ENCODE measurements around the gene C7orf57.
A peak's percentile ranks its signal among the peaks of the same experiment; 100 is the strongest.

The C7orf57 gene

DNA sequence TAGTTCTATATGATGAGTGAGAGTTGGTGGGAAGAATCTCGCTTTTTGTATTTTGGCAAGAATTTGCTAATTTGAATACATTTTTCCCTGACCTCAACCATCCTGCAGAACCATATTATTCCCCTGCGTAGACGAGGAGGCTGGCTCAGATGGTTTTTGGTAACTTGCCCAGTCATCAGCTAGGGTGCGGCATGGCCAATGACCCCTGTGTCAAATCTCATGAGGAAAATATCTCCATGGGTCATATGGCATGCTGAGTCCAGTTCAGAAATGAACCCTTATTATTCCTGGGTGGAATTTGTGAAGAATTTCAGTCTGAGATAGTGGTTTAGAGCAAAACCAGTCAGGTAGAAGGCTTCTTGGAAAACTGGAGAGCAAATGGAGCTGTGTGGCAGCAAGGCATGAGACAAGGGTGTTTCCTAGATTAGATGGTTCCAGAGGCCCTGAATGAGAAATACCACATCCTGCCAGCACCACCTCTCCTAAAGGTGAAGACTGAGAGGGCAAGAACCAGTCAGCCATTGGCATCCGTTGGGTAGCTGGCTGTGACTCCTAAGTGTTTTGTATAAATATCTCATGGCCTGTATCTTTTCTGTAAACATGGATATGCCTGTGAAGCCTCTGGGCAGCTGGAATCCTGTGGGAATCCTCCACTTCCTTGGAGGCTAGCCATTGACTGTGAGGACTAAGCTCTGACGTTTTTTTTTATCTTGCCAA lies 47.9 kb downstream of the C7orf57 start:
- CTCF ChIA-PET = interaction anchor here (0.8 to 2.0 kb wide), 3 partner anchors 19 to 91 kb away, joined by 3 to 7 read pairs (median 4); no protein-coding TSS in a partner anchor
- Mint-ChIP-seq H3K27ac (peak overlapping the region; percentile 79), H3K36me3 (peaks cover 8% of the 10 kb centered on the region), H3K4me1 (peaks cover 65% of the 10 kb centered on the region), H3K27me3 (no peaks in the 10 kb centered on the region), H3K9me3 (no peaks in the 10 kb centered on the region), H3K4me3 (peak overlapping the region; percentile 39)
- DNase-seq = peak; percentile 58

DNA sequence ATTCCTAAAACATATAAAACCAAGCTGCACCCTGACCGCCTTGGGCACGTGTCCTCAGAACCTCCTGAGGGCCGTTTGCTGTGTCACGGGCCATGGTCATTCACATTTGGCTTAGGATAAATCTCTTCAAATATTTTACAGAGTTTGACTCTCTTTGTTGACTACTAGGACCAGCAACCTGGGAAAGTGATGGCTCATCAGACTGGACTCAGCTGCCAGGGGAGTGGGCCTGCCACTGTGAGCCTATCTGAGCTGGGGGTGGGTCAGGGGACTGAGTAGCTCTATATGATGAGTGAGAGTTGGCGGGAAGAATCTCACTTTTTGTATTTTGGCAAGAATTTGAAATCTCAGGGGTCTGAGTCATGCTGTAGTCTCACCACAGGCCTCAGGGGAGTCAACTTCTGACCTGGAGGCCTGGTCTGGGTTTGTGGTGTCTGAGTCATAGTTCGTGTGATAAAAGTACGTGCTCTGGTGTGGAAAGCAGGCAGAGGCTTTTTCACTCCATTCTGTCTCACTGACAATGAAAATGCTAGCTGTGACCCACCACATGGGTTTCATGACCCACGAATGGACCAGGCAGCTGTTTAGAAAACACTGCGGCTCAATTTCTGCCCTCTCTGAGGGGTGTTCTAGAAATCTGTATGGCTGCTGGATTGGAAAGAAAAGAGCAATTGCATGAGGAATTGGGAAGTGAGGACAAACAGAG lies 49.5 kb downstream of the C7orf57 start:
- Mint-ChIP-seq H3K36me3 (peaks cover 11% of the 10 kb centered on the region), H3K4me1 (peaks cover 56% of the 10 kb centered on the region), H3K27me3 (no peaks in the 10 kb centered on the region), H3K4me3 (peak overlapping the region; percentile 42), H3K27ac (peak overlapping the region; percentile 97), H3K9me3 (no peaks in the 10 kb centered on the region)
- peak; percentile 71 for DNase-seq
- CTCF ChIA-PET = interaction anchor here (0.8 to 4.7 kb wide), 7 partner anchors 13 to 97 kb away, joined by 3 to 22 read pairs (median 5); no protein-coding TSS in a partner anchor

DNA sequence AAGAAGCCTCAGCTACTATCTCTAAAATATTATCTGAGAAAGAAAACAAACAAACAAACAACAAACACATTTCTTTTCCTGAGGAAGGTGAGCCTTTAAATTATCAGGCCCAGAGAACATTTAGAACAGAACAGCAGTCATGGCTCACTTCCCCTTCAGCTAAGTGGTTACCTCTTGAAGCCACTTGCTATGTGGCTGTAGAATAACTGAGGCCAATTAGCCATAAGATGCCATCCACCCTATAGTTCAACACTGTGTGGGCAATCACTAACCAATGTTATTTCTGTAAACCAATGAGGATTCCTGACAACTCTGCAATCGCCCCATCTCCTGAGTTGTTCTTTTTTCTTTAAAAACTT lies 50.1 kb downstream of the C7orf57 start:
- Mint-ChIP-seq H3K4me3 (peak overlapping the region; percentile 42), H3K27ac (peak overlapping the region; percentile 97), H3K36me3 (peaks cover 16% of the 10 kb centered on the region), H3K4me1 (peaks cover 59% of the 10 kb centered on the region), H3K27me3 (no peaks in the 10 kb centered on the region), H3K9me3 (no peaks in the 10 kb centered on the region)
- DNase-seq = no peak
- CTCF ChIA-PET = interaction anchor here (0.8 to 4.7 kb wide), 7 partner anchors 13 to 97 kb away, joined by 3 to 22 read pairs (median 5); no protein-coding TSS in a partner anchor

DNA sequence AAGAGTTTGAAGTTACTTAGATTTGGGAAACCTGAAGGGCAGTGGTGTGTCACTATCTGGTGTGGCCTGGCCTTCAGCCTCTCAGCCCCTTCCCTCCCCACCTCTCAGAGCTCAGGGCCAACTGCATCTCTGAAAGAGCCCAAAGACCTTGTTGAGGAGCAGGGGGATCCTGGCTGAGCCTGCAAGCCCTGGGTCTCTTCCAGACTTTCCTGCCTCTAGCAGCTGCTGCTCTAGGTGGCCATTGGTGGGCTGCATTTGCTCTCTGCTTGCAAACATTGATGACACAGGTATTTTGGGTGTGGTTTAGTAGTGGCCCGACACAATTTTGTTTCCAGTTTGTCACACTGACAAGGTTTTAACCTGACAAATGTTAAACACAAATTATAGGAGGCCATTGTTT lies 50.6 kb downstream of the C7orf57 start:
- Mint-ChIP-seq H3K9me3 (no peaks in the 10 kb centered on the region), H3K4me3 (no peak overlapping the region), H3K27ac (peak overlapping the region; percentile 97), H3K27me3 (no peaks in the 10 kb centered on the region), H3K36me3 (peaks cover 21% of the 10 kb centered on the region), H3K4me1 (peaks cover 64% of the 10 kb centered on the region)
- CTCF ChIA-PET = interaction anchor here (1.1 to 4.7 kb wide), 5 partner anchors 12 to 98 kb away, joined by 3 to 22 read pairs (median 5); no protein-coding TSS in a partner anchor
- DNase-seq = no peak

DNA sequence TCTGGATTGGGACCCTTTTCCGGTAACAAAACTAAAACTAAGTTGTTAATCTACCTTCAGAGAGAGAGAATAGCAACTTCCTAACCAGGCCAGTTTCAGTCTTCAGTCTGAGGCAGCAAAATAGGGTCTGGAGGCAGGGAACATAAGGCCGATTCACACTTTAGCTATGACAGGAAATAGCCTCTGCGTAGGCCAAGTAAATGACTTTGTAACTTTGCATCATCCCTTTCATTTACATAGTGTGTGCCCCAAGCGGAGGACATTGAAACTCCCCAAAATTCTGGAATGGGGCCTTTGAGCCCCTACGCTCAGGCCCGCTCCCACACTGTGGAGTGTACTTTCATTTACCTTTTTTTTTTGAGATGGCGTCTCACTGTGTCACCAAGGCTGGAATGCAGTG lies 52.0 kb downstream of the C7orf57 start:
- no peak for DNase-seq
- CTCF ChIA-PET = interaction anchor here (1.6 to 4.7 kb wide), 2 partner anchors 11 to 95 kb away, joined by 3 to 22 read pairs; no protein-coding TSS in a partner anchor
- Mint-ChIP-seq H3K4me1 (peaks cover 77% of the 10 kb centered on the region), H3K27ac (peak overlapping the region; percentile 97), H3K4me3 (peak overlapping the region; percentile 62), H3K9me3 (no peaks in the 10 kb centered on the region), H3K27me3 (no peaks in the 10 kb centered on the region), H3K36me3 (peaks cover 35% of the 10 kb centered on the region)

DNA sequence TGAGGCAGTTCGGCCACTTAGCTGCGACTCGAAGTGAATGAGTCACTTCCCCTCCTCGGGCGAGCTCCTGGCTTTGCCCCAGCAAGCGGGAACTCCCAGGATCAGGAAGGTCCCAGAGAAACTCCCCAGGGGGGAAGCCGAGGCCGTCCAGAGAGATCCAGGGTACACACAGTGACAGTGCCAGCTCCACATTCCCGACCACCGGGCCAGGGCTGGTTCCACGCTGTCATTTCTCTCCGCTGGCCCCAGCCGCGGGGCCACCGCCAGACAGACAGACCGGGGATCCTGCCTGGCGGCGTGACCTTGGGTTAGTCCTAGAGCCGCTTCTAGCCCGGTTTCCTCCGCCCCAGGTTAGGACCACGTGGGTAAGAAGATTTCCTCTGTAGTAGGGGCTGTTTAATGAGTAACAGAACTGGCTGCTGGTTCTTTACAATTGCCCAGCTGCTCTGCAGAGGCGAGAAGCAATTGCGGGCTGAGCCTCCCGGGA lies 53.3 kb downstream of the C7orf57 start:
- DNase-seq = no peak
- Mint-ChIP-seq H3K27ac (peak overlapping the region; percentile 97), H3K4me3 (peak overlapping the region; percentile 93), H3K36me3 (peaks cover 43% of the 10 kb centered on the region), H3K9me3 (no peaks in the 10 kb centered on the region), H3K4me1 (peaks cover 76% of the 10 kb centered on the region), H3K27me3 (no peaks in the 10 kb centered on the region)
- CTCF ChIA-PET = interaction anchor here (0.7 to 4.7 kb wide), 5 partner anchors 10 to 96 kb away, joined by 3 to 22 read pairs (median 4); no protein-coding TSS in a partner anchor

DNA sequence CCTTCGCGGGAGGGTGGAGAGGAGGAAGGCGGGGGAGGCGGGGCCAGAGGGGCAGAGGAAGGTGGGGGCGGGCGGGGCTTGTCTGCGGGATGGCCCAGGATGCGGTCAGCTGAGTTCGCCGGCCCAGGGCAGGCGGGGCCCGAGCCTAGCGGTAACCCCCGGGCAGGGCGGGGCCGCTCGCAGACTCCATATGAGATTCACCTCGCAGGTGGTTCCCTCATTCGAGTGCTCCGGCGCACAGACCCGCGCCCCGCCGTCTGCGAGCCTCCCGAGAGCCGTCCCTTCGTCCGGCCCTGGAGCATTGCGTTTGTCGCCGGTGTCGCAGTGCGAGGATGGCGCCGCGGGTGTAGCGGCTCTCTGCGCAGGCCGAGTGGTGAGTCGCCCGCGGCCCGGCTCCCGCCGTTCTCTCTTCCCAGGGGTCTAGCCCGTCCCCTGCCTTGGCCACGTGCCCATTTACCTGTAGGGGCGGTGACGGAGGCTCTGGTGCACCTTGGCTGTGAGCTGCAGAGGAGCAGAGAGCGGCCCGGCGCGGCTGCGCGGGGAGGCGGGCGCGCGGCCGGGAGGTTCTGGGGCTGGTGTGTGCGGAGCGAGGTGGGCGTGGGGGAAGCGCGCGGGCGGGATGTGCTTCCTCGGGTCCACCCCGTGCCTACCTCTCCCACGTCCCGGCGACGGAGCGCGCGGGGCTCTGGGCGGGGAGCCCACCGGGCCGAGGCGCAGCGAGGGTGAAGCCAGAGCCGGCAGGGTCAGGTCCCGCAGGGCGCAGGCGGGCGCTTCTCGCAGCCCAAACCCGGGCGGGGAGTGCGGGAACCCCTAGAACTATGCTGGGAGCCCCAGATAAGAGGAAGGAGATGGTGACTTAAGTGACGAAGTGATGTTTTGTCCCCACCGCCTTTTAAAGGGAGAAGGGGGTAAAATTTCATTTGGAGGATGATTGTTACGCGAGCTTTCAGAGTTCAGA lies 54.0 kb downstream of the C7orf57 start, which contains the start of gene UPP1:
UPP1 (plus strand) TSS at position 220 of the 958 bp plus-strand sequence. CDS start 5,519 bp downstream, outside the sequence.
- peak within 1 kb of the TSS; percentile 93 for H3K4me3 Mint-ChIP-seq
- peaks cover 79% of the 10 kb centered on the region for H3K4me1 Mint-ChIP-seq
- H3K36me3 Mint-ChIP-seq = peaks cover 50% of the 10 kb centered on the region
- CTCF ChIA-PET = interaction anchor here (1.4 to 4.7 kb wide), 4 partner anchors 9 to 97 kb away, joined by 3 to 22 read pairs (median 8); no protein-coding TSS in a partner anchor
- no peaks in the 10 kb centered on the region for H3K27me3 Mint-ChIP-seq
- H3K27ac Mint-ChIP-seq = peak within 1 kb of the TSS; percentile 97
- peak; percentile 96 for DNase-seq
- no peaks in the 10 kb centered on the region for H3K9me3 Mint-ChIP-seq

DNA sequence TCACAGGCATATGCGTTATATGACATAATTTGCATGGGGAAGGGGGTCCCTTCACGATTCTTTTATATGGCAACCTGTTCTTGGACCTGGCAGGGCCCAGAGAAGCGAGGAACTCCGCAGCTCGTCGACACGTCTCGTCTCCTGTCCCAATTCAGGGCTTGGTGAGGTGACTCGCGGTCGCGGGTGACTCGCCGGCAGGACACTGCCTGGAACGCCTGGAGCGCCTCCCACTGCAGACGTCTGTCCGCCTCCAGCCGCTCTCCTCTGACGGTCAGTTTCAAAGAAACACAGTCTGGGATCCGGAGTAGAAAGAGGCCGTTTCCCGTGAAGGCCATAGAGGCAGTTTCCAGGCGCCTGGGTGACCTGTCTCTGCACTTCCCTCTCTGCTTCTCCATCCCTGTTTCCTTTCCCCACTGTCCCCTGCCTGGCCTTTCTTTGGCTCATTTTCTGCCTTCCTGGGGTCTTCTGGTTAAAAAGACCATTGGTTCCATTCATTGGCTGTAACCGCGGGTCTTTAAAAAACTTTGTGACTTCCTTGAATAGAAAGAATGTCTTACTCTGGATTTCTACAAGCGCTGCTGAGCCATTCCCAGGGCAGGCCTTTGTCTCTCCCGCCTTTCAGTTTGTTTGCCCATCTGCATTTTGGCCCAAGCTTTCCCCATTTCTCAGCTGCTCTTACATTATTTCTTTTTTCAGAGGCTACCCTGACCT lies 54.9 kb downstream of the C7orf57 start:
- Mint-ChIP-seq H3K36me3 (peaks cover 56% of the 10 kb centered on the region), H3K27me3 (no peaks in the 10 kb centered on the region), H3K4me1 (peaks cover 79% of the 10 kb centered on the region), H3K4me3 (peak overlapping the region; percentile 93), H3K27ac (peak overlapping the region; percentile 97), H3K9me3 (no peaks in the 10 kb centered on the region)
- no peak for DNase-seq
- CTCF ChIA-PET = interaction anchor here (2.9 kb wide), 1 partner anchor 20 kb away, joined by 13 read pairs; no protein-coding TSS in a partner anchor

DNA sequence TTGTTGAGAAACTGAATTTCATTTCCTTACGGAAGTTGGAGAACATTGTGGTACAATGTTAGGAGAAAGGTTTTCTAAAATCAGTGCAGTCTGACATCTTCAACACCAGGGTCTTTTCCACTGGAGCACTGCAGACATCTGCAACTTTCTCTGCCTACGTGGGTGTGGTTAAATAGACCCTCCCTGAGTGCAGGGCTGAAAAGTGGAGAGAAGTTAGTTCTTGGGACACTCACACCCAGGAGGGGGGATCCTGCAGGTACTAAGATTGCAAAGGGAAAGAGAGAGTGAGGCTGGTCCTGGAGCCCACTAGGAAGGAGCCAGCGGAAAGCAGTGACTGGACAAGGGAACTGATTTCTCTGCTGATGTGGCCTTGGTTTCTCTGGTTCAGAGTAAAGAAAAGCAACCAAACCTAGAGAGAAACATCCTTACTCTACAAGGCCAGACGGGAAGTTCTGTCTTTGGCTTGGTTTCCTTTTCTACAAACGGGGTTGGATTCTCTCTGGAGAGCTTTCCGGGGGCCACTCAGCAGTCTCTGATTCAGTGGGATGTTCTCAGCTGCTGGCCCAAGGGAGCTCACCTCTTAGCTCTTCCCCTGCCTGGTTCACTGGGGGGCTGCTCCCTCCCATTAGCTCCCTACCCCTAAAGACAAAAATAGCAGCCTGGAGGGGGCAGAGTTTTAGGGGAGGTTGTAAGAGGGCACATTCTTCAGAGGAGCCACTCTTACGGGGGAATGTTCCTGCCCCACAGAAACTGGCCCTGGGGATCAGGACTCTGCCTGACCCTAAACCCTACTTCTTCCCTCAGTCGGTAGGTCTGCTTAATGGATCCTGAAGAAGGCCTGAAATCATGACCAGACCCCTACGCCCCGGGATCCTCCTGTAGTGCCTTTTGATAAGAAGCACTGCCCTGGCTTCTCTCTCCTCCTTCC lies 56.4 kb downstream of the C7orf57 start:
- DNase-seq = no peak
- peaks cover 79% of the 10 kb centered on the region for H3K4me1 Mint-ChIP-seq
- H3K27ac Mint-ChIP-seq = peak overlapping the region; percentile 71
- H3K27me3 Mint-ChIP-seq = no peaks in the 10 kb centered on the region
- peaks cover 67% of the 10 kb centered on the region for H3K36me3 Mint-ChIP-seq
- peak overlapping the region; percentile 93 for H3K4me3 Mint-ChIP-seq
- CTCF ChIA-PET = interaction anchor here (1.1 to 1.5 kb wide), 2 partner anchors 18 to 57 kb away, joined by 3 read pairs; partner anchors contain the start of gene C7orf57
- H3K9me3 Mint-ChIP-seq = no peaks in the 10 kb centered on the region

DNA sequence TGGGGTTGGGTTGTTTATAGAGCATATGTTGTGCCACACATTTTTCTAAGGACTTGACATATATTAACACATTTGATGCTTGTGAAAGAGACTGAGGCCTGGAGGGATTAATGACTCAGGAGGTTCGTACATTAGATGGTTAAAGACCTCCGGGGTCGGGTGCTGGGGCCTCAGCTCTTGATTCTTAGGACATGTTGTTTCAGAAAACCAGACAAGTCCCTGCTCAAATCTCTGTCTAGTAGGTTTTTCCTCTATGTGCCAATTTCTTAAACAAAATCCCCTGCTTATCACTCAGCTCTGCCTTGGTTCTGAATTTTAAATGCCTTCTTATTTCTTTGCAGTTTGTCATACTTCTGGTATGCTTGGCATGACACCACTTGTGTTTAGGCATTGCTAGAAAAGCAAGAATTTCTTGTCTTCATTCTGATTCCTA lies 59.5 kb downstream of the C7orf57 start:
- peaks cover 95% of the 10 kb centered on the region for H3K4me1 Mint-ChIP-seq
- no peak for DNase-seq
- no peaks in the 10 kb centered on the region for H3K27me3 Mint-ChIP-seq
- CTCF ChIA-PET = interaction anchor here (1.1 to 2.4 kb wide), 2 partner anchors 8 to 103 kb away, joined by 4 to 14 read pairs; no protein-coding TSS in a partner anchor
- peaks cover 89% of the 10 kb centered on the region for H3K36me3 Mint-ChIP-seq
- H3K27ac Mint-ChIP-seq = peak overlapping the region; percentile 97
- no peak overlapping the region for H3K4me3 Mint-ChIP-seq
- H3K9me3 Mint-ChIP-seq = no peaks in the 10 kb centered on the region

DNA sequence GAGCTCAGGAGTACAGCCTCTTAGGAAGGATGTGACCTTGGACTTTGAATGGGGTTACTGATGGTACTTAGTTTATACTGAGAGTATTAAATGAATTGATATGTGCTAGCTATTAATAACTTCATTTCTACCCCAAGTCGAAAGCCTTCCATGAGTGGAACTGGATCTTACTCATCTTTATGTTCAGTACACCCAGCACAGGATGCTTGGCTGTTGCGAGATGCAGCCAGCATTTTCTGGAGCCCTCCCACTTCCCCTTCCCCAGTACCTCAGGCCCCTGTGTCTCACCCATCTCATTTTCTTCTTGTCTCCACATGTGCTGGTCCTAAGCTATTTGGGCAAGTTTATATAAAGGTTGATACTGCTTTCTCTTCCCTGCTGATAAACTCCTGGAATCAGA lies 60.9 kb downstream of the C7orf57 start:
- peak; percentile 56 for DNase-seq
- Mint-ChIP-seq H3K27ac (peak overlapping the region; percentile 97), H3K36me3 (peaks cover 81% of the 10 kb centered on the region), H3K4me1 (peaks cover 85% of the 10 kb centered on the region), H3K27me3 (no peaks in the 10 kb centered on the region), H3K4me3 (peak overlapping the region; percentile 66), H3K9me3 (no peaks in the 10 kb centered on the region)
- CTCF ChIA-PET = interaction anchor here (0.9 to 2.4 kb wide), 3 partner anchors 14 to 151 kb away, joined by 4 to 14 read pairs (median 5); no protein-coding TSS in a partner anchor

All from activated naive CD4-positive, alpha-beta T cell treated with anti-CD3 and anti-CD28 coated beads, Interleukin-2, amount 10 ng/mL, durations not matched to agents 7 days and 5 days (primary cell).